Stimulated activated CD8-positive, alpha-beta memory T cell treated with anti-CD3 and anti-CD28 coated beads, Interleukin-15, amount 100 ng/mL, for 24 hours (primary cell): ENCODE results near the gene CDC25B.
"Not testable (repeated sequence)": the region's sequence is repeated elsewhere in the genome, so short reads cannot be mapped to it uniquely, and the experiment has no call there.

ENCODE experiments used
- DNase-seq: peaks from one replicate; pipeline ENCODE4 v3.0.0-alpha.2; 2020; ENCODE audit warnings: low read depth

Gene CDC25B

GRCh38 chr20:3829891-3830290, 33.8 kb downstream of the CDC25B start:
- not testable (repeated sequence) for DNase-seq

- DNase-seq = no peak
Observed at GRCh38 chr20:3836132-3836531, 40.0 kb downstream of the CDC25B start.

- no peak for DNase-seq
Observed at GRCh38 chr20:3839328-3839727, 43.2 kb downstream of the CDC25B start.

GRCh38 chr20:3840201-3840600, 44.1 kb downstream of the CDC25B start:
- not testable (repeated sequence) for DNase-seq

GRCh38 chr20:3842348-3842930, 46.3 kb downstream of the CDC25B start:
- no peak for DNase-seq

GRCh38 chr20:3843490-3843889, 47.4 kb downstream of the CDC25B start:
- DNase-seq = no peak

GRCh38 chr20:3843990-3844619, 48.0 kb downstream of the CDC25B start:
- DNase-seq = not testable (repeated sequence)

- no peak for DNase-seq
Observed at GRCh38 chr20:3846378-3846739, 50.2 kb downstream of the CDC25B start.

- DNase-seq = peak; percentile 68
Observed at GRCh38 chr20:3846740-3847428, 50.8 kb downstream of the CDC25B start, which contains the start of gene MAVS. Gene MAVS (plus strand): TSS chr20:3846834. CDS start chr20:3854625, 7,791 bp downstream.

- no peak for DNase-seq
Observed at GRCh38 chr20:3847429-3847940, 51.4 kb downstream of the CDC25B start.

GRCh38 chr20:3848565-3848964, 52.5 kb downstream of the CDC25B start:
- DNase-seq = no peak

GRCh38 chr20:3854462-3854871, 58.4 kb downstream of the CDC25B start:
- no peak for DNase-seq
